Esophagus (tissue), 2 donors: ENCODE measurements around the gene ABAT. TPM values are rescaled to one million over a fixed set of nuclear protein-coding genes. Genes with fewer than 3 reads are reported as not detected.

Source experiments
- H3K27ac ChIP-seq, 2 donors: one replicate each; pipeline ENCODE4 v1.5.1; 2013; ENCODE audit warnings: low read depth in 2 of 2, mild to moderate bottlenecking in 2 of 2, inconsistent platforms in 1 of 2, low read length in 1 of 2, moderate library complexity in 1 of 2
- H3K27me3 ChIP-seq, 2 donors: one replicate each; pipeline ENCODE4 v1.6.1; 2013; ENCODE audit warnings: low read length in 2 of 2, control low read depth in 1 of 2, mild to moderate bottlenecking in 1 of 2; ENCODE audit not compliant: insufficient read depth in 2 of 2, control insufficient read depth in 1 of 2
- H3K36me3 ChIP-seq, 2 donors: one replicate each; pipeline ENCODE4 v1.6.1; 2013; ENCODE audit warnings: low read length in 1 of 2; ENCODE audit not compliant: control insufficient read depth in 2 of 2, insufficient read depth in 2 of 2
- H3K4me1 ChIP-seq, 2 donors: one replicate each; pipeline ENCODE4 v1.6.1; 2013; ENCODE audit warnings: low read length in 1 of 2; ENCODE audit not compliant: control insufficient read depth in 2 of 2, insufficient read depth in 2 of 2
- H3K4me3 ChIP-seq, 2 donors: one replicate each; pipeline ENCODE4 v1.5.1; 2013; ENCODE audit warnings: low read length in 2 of 2, mild to moderate bottlenecking in 2 of 2, low read depth in 1 of 2, moderate library complexity in 1 of 2
- H3K9me3 ChIP-seq, 2 donors: one replicate each; pipeline ENCODE4 v1.6.1; 2013; ENCODE audit warnings: mild to moderate bottlenecking in 2 of 2, low read depth in 1 of 2, low read length in 1 of 2, moderate library complexity in 1 of 2; ENCODE audit not compliant: control insufficient read depth in 2 of 2, insufficient read depth in 1 of 2
- WGBS, 2 donors: extraction: QIAGEN DNeasy Blood & Tissue Kit; methylation state at CpG; one replicate each; pipeline ENCODE4 v1.1.7; 2013; 5-methylcytosine and 5-hydroxymethylcytosine counted together
- polyA plus RNA-seq, 2 donors: library from polyadenylated mRNA; stranded (reverse); fragments of 200-250 nt; gene quantifications; one replicate each; pipeline ENCODE4 v1.2.3, GENCODE V29; 2013
- donor health status: healthy with polysubstance abuse.
- donor health status: Bipolar disorder and iron deficiency.

The ABAT gene
- polyA plus RNA-seq, 2 donors, result 4.6 to 9.5 TPM

- Histone ChIP-seq H3K4me1 (peaks cover 0 to 2% of the 10 kb centered on the region in 2 donors), H3K27me3 (no peaks in the 10 kb centered on the region), H3K4me3 (no peak overlapping the region), H3K9me3 (no peaks in the 10 kb centered on the region), H3K36me3 (peaks cover 0 to 10% of the 10 kb centered on the region in 2 donors), H3K27ac (no peak overlapping the region)
- WGBS, 2 donors, result 80 to 90% methylated on average over 16 of the region's 16 CpGs
Observed at GRCh38 chr16:8832717-8833105, 158.3 kb downstream of the ABAT start.

Other genes with a start within 250 kb of the ABAT start
- under 1 TPM in 1 of 2 donors, not detected in 1; 0.26 TPM for gene TMEM114, start 84.1 kb upstream of the ABAT start, polyA plus RNA-seq
- gene METTL22, start 52.9 kb upstream of the ABAT start, polyA plus RNA-seq, result 10 to 100 TPM; 12.3 to 16.6 TPM
- 1 to 10 TPM; 5.6 to 8.8 TPM for gene TMEM186, start 123.0 kb downstream of the ABAT start, polyA plus RNA-seq
- 10 to 100 TPM; 19.8 to 30.3 TPM for gene PMM2, start 123.2 kb downstream of the ABAT start, polyA plus RNA-seq
- gene CARHSP1, start 194.4 kb downstream of the ABAT start, polyA plus RNA-seq, result 100 to 1,000 TPM; 212 to 343 TPM
- not detected for gene LITAFD, start 207.7 kb downstream of the ABAT start, polyA plus RNA-seq